Liver (tissue), 3 donors: ENCODE measurements around the gene RXFP2.

ENCODE experiments used
- GABPA ChIP-seq, 2 donors: IDR thresholded peaks in 1 of 2; conservative IDR thresholded peaks in 1 of 2; 2 replicates each; pipeline ENCODE4 v1.6.1; 2016; ENCODE audit warnings: antibody characterized with exemption in 2 of 2, mild to moderate bottlenecking in 1 of 2, moderate library complexity in 1 of 2
- HNF4G ChIP-seq: IDR thresholded peaks from 2 replicates; pipeline ENCODE4 v1.6.1; 2016; ENCODE audit warnings: antibody characterized with exemption
- JUND ChIP-seq, 2 donors: IDR thresholded peaks; 2 replicates each; pipeline ENCODE4 v1.6.1; 2016; ENCODE audit warnings: antibody characterized with exemption in 2 of 2
- RAD21 ChIP-seq, 2 donors: IDR thresholded peaks; 2 replicates each; pipeline ENCODE4 v1.6.1; 2016; ENCODE audit warnings: antibody characterized with exemption in 2 of 2, mild to moderate bottlenecking in 2 of 2
- TAF1 ChIP-seq: conservative IDR thresholded peaks from 2 replicates; pipeline ENCODE4 v1.6.1; 2016; ENCODE audit warnings: antibody characterized with exemption, mild to moderate bottlenecking
- YY1 ChIP-seq: IDR thresholded peaks from 2 replicates; pipeline ENCODE4 v1.6.1; 2016; ENCODE audit warnings: antibody characterized with exemption, mild to moderate bottlenecking
- TF ChIP-seq, protein P1 (sequence below): fragments of 150-350 bp; IDR thresholded peaks from 2 replicates; pipeline ENCODE4 v1.5.1; 2017; ENCODE audit warnings: improper control_type of control experiment, low read depth, low read length; ENCODE audit not compliant: missing input control
- TF ChIP-seq, protein P2 (sequence below): IDR thresholded peaks from 2 replicates; pipeline ENCODE4 v1.6.1; 2016; ENCODE audit warnings: antibody characterized with exemption
- TF ChIP-seq, protein P3 (sequence below): IDR thresholded peaks from 2 replicates; pipeline ENCODE4 v1.6.1; 2016; ENCODE audit warnings: antibody characterized with exemption
- TF ChIP-seq, protein P4 (sequence below): IDR thresholded peaks from 2 replicates; pipeline ENCODE4 v1.6.1; 2016; ENCODE audit warnings: antibody characterized with exemption, mild to moderate bottlenecking
- donor health status: healthy.
- donor health status: healthy.

DNA sequence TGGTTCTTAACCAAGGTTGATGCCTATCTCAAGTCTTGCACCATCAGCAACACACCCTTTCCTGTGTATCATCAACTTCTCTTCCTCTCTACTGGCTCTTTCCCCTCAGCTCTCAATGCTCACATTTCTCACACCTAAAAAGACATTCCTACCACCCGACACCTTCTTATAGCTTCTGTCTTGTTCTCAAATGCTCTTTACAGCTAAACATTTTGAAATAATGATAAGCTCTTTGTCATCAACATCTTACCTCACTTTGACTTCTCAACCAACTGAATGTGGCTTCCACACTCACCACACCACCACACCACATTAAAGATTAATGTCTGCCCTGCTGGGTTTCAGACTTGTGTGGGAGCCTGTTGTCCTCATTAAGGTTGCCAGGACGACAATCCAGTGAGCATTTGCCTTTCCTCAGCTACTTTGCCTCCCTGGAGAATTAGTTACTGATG, 67.8 kb downstream of the RXFP2 start:
- TF ChIP-seq TAF1 (no peak), GABPA (IDR thresholded peaks at IDR 0.05 in 1 of 2, conservative IDR thresholded peaks at IDR 0.05 in 1 of 2) (no peak), RAD21 (IDR thresholded peaks at IDR 0.05) (no peak), JUND (IDR thresholded peaks at IDR 0.05) (no peak), YY1 (no peak), HNF4G (no peak)
- TF ChIP-seq, protein P1, sequence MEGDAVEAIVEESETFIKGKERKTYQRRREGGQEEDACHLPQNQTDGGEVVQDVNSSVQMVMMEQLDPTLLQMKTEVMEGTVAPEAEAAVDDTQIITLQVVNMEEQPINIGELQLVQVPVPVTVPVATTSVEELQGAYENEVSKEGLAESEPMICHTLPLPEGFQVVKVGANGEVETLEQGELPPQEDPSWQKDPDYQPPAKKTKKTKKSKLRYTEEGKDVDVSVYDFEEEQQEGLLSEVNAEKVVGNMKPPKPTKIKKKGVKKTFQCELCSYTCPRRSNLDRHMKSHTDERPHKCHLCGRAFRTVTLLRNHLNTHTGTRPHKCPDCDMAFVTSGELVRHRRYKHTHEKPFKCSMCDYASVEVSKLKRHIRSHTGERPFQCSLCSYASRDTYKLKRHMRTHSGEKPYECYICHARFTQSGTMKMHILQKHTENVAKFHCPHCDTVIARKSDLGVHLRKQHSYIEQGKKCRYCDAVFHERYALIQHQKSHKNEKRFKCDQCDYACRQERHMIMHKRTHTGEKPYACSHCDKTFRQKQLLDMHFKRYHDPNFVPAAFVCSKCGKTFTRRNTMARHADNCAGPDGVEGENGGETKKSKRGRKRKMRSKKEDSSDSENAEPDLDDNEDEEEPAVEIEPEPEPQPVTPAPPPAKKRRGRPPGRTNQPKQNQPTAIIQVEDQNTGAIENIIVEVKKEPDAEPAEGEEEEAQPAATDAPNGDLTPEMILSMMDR: no peak
- TF ChIP-seq, protein P2, sequence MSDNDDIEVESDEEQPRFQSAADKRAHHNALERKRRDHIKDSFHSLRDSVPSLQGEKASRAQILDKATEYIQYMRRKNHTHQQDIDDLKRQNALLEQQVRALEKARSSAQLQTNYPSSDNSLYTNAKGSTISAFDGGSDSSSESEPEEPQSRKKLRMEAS: no peak
- TF ChIP-seq, protein P3, sequence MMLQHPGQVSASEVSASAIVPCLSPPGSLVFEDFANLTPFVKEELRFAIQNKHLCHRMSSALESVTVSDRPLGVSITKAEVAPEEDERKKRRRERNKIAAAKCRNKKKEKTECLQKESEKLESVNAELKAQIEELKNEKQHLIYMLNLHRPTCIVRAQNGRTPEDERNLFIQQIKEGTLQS: no peak
- TF ChIP-seq, protein P4, sequence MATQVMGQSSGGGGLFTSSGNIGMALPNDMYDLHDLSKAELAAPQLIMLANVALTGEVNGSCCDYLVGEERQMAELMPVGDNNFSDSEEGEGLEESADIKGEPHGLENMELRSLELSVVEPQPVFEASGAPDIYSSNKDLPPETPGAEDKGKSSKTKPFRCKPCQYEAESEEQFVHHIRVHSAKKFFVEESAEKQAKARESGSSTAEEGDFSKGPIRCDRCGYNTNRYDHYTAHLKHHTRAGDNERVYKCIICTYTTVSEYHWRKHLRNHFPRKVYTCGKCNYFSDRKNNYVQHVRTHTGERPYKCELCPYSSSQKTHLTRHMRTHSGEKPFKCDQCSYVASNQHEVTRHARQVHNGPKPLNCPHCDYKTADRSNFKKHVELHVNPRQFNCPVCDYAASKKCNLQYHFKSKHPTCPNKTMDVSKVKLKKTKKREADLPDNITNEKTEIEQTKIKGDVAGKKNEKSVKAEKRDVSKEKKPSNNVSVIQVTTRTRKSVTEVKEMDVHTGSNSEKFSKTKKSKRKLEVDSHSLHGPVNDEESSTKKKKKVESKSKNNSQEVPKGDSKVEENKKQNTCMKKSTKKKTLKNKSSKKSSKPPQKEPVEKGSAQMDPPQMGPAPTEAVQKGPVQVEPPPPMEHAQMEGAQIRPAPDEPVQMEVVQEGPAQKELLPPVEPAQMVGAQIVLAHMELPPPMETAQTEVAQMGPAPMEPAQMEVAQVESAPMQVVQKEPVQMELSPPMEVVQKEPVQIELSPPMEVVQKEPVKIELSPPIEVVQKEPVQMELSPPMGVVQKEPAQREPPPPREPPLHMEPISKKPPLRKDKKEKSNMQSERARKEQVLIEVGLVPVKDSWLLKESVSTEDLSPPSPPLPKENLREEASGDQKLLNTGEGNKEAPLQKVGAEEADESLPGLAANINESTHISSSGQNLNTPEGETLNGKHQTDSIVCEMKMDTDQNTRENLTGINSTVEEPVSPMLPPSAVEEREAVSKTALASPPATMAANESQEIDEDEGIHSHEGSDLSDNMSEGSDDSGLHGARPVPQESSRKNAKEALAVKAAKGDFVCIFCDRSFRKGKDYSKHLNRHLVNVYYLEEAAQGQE: no peak
